ENCODE data around the gene WIPF3.

The WIPF3 gene

GRCh38 chr7:29779017-29779416 is 27.3 kb upstream of the WIPF3 start:
- no peak for DNase-seq (ENCODE audit: low read depth)
- no peak overlapping the region for H3K4me3 ChIP-seq (ENCODE audit: low read length)
- TF ChIP-seq CTCF (IDR thresholded peaks at IDR 0.05; ENCODE audit: insufficient read depth, low read depth, low read length, missing control alignments) = no peak

GRCh38 chr7:29780346-29780745 is 26.0 kb upstream of the WIPF3 start:
- H3K4me3 ChIP-seq (ENCODE audit: low read length) = no peak overlapping the region
- no peak for DNase-seq (ENCODE audit: low read depth)
- TF ChIP-seq CTCF (IDR thresholded peaks at IDR 0.05; ENCODE audit: insufficient read depth, low read depth, low read length, missing control alignments) = no peak

GRCh38 chr7:29783671-29784070 is 22.6 kb upstream of the WIPF3 start:
- no peak for DNase-seq (ENCODE audit: low read depth)
- H3K4me3 ChIP-seq (ENCODE audit: low read length) = no peak overlapping the region

GRCh38 chr7:29793507-29793906 is 12.8 kb upstream of the WIPF3 start:
- DNase-seq (ENCODE audit: low read depth) = no peak
- no peak overlapping the region for H3K4me3 ChIP-seq (ENCODE audit: low read length)
- no peak for TF ChIP-seq CTCF (IDR thresholded peaks at IDR 0.05; ENCODE audit: insufficient read depth, low read depth, low read length, missing control alignments)

More at GRCh38 chr7:29783671-29784070, 22.6 kb upstream of the WIPF3 start:
- TF ChIP-seq CTCF (IDR thresholded peaks at IDR 0.05; ENCODE audit: insufficient read depth, low read depth, low read length, missing control alignments) = no peak

- no peak for DNase-seq (ENCODE audit: low read depth)
- H3K4me3 ChIP-seq (ENCODE audit: low read length) = no peak overlapping the region
- TF ChIP-seq CTCF (IDR thresholded peaks at IDR 0.05; ENCODE audit: insufficient read depth, low read depth, low read length, missing control alignments) = no peak
Observed at GRCh38 chr7:29794959-29795629, 11.2 kb upstream of the WIPF3 start.

- TF ChIP-seq CTCF (IDR thresholded peaks at IDR 0.05; ENCODE audit: insufficient read depth, low read depth, low read length, missing control alignments) = no peak
- no peak for DNase-seq (ENCODE audit: low read depth)
- no peak overlapping the region for H3K4me3 ChIP-seq (ENCODE audit: low read length)
Observed at GRCh38 chr7:29795696-29796580, 10.4 kb upstream of the WIPF3 start.
